Natural killer cell (primary cell): ENCODE data around the gene SPAG16. TPM values are rescaled to one million over a fixed set of nuclear protein-coding genes. Genes with fewer than 3 reads are reported as not detected.

ENCODE experiments used
- ATAC-seq, 3 donors: fragments of 150-1000 bp in 2 of 3; fragments of 200-7000 bp in 1 of 3; cut with Tn5 transposase; 1 replicate in 1 of 3; 2 replicates in 2 of 3; pipeline ENCODE4 v1.10.0; 2021; ENCODE audit warnings: mild to moderate bottlenecking in 2 of 3, moderate library complexity in 2 of 3
- DNase-seq, 2 donors: peaks; one replicate each; pipeline versions ENCODE4 v3.0.0 to v3.0.0-alpha.2; 2013 to 2021; ENCODE audit warnings: mixed read lengths in 1 of 2
- H3K27ac ChIP-seq: one replicate; pipeline ENCODE4 v1.5.1; 2013; ENCODE audit warnings: mild to moderate bottlenecking, low read length
- H3K27me3 ChIP-seq: one replicate; pipeline ENCODE4 v1.6.1; 2013; ENCODE audit warnings: low read length; ENCODE audit not compliant: control insufficient read depth, insufficient read depth
- H3K36me3 ChIP-seq: one replicate; pipeline ENCODE4 v1.6.1; 2013; ENCODE audit warnings: low read length; ENCODE audit not compliant: control insufficient read depth, insufficient read depth
- H3K4me1 ChIP-seq: one replicate; pipeline ENCODE4 v1.6.1; 2013; ENCODE audit warnings: low read length; ENCODE audit not compliant: control insufficient read depth, insufficient read depth
- H3K4me3 ChIP-seq: one replicate; pipeline ENCODE4 v1.5.1; 2013; ENCODE audit warnings: low read length
- H3K9me3 ChIP-seq: one replicate; pipeline ENCODE4 v1.6.1; 2013; ENCODE audit warnings: low read length; ENCODE audit not compliant: control insufficient read depth, insufficient read depth
- H3K27ac Mint-ChIP-seq, 2 donors: one replicate each; pipeline ENCODE4 v1.8.0; 2022; ENCODE audit warnings: mild to moderate bottlenecking in 2 of 2, mixed read lengths in 2 of 2, moderate library complexity in 1 of 2
- H3K27me3 Mint-ChIP-seq, 2 donors: one replicate each; pipeline ENCODE4 v1.8.0; 2022; ENCODE audit warnings: low read depth in 2 of 2, mixed read lengths in 2 of 2
- H3K36me3 Mint-ChIP-seq: one replicate; pipeline ENCODE4 v1.8.0; 2022; ENCODE audit warnings: mixed read lengths
- H3K4me1 Mint-ChIP-seq, 2 donors: one replicate each; pipeline ENCODE4 v1.8.0; 2022; ENCODE audit warnings: mixed read lengths in 2 of 2
- H3K4me3 Mint-ChIP-seq: one replicate; pipeline ENCODE4 v1.8.0; 2022; ENCODE audit warnings: mild to moderate bottlenecking, moderate library complexity, mixed read lengths
- H3K9me3 Mint-ChIP-seq, 2 donors: one replicate each; pipeline ENCODE4 v1.8.0; 2022; ENCODE audit warnings: mixed read lengths in 2 of 2
- WGBS: methylation state at CpG from one replicate; pipeline ENCODE4 v1.1.7; 2013; ENCODE audit warnings: missing lambda C conversion rate; ENCODE audit not compliant: insufficient coverage; 5-methylcytosine and 5-hydroxymethylcytosine counted together
- intact Hi-C: fragments of 100-400 bp; cut with micrococcal nuclease; formaldehyde crosslinking; loops from one replicate; pipeline ENCODE4 v1.14.2; 2022
- total RNA-seq, 4 donors: library from RNA; stranded (reverse); fragments of 120-200 nt in 1 of 4; gene quantifications; one replicate each; pipeline versions ENCODE4 v1.2.3 to v1.2.4, GENCODE V29; 2013 to 2022
- TF ChIP-seq, protein P1 (sequence below): fragments of 200-600 bp; IDR thresholded peaks from one replicate; pipeline ENCODE4 v1.8.0; 2022; ENCODE audit warnings: antibody characterized with exemption

The SPAG16 gene
- total RNA-seq, 3 donors from 2014 or later (not counting 1 experiment from before 2014, with no cell fraction given): 3.5 to 5.8 (median 4.0) TPM

DNA sequence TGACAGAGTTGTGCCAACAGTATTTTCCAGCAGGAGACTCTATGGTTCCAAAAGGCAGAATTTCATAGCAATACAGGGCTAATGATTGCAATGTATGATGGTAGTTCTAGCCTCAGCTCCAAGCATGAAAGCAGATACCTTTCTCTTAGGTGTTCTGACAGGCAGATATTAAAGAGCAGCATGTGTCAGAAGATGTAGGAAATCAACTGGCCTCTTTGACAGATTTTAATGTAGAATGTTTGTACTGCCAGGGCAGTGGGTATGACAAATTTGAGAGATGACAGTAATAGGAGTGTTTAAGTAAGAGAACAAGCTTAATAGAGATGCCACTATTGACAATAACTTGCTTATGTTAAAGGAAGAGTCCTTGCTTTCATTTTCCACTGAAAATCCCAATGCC lies 1105.1 kb downstream of the SPAG16 start:
- H3K9me3 ChIP-seq: peaks cover 2% of the 10 kb centered on the region
- H3K4me3 ChIP-seq: no peak overlapping the region
- DNase-seq (no peak), ATAC-seq (no peak)
- no peak overlapping the region for H3K27ac ChIP-seq
- TF ChIP-seq, protein P1, sequence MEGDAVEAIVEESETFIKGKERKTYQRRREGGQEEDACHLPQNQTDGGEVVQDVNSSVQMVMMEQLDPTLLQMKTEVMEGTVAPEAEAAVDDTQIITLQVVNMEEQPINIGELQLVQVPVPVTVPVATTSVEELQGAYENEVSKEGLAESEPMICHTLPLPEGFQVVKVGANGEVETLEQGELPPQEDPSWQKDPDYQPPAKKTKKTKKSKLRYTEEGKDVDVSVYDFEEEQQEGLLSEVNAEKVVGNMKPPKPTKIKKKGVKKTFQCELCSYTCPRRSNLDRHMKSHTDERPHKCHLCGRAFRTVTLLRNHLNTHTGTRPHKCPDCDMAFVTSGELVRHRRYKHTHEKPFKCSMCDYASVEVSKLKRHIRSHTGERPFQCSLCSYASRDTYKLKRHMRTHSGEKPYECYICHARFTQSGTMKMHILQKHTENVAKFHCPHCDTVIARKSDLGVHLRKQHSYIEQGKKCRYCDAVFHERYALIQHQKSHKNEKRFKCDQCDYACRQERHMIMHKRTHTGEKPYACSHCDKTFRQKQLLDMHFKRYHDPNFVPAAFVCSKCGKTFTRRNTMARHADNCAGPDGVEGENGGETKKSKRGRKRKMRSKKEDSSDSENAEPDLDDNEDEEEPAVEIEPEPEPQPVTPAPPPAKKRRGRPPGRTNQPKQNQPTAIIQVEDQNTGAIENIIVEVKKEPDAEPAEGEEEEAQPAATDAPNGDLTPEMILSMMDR: no peak
- H3K36me3 Mint-ChIP-seq: no peaks in the 10 kb centered on the region
- no peak overlapping the region for H3K27ac Mint-ChIP-seq
- H3K9me3 Mint-ChIP-seq: peaks cover 4 to 5% of the 10 kb centered on the region in 2 donors
- no peaks in the 10 kb centered on the region for H3K36me3 ChIP-seq
- H3K4me1 ChIP-seq: no peaks in the 10 kb centered on the region
- H3K4me3 Mint-ChIP-seq: no peak overlapping the region
- H3K27me3 Mint-ChIP-seq: no peaks in the 10 kb centered on the region
- intact Hi-C loops: no loop called here
- no peaks in the 10 kb centered on the region for H3K27me3 ChIP-seq
- no peaks in the 10 kb centered on the region for H3K4me1 Mint-ChIP-seq

DNA sequence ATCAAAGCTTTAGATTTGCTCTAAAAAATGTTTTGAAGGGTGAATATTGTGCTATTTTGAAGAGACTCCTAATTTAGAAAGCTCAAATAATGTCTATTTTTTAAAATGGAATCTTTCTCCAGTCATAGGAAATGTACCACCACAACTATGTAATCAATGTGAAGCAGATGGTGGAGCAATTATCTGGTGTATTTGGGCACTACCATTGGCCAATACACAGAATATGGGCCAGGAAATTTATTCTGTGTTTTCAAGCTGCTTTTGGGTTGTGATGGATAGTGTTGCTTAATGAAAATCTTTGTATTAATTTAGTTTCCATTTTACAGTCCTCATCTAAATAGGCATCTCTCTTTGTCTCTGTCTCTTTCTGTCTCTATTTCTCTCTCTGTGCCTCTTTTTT lies 1109.5 kb downstream of the SPAG16 start:
- ATAC-seq (no peak), DNase-seq (no peak)
- H3K27me3 ChIP-seq: no peaks in the 10 kb centered on the region
- TF ChIP-seq, protein P1: no peak
- H3K9me3 ChIP-seq: no peaks in the 10 kb centered on the region
- no peak overlapping the region for H3K27ac Mint-ChIP-seq
- intact Hi-C loops: no loop called here
- H3K4me1 Mint-ChIP-seq: no peaks in the 10 kb centered on the region
- no peaks in the 10 kb centered on the region for H3K27me3 Mint-ChIP-seq
- no peak overlapping the region for H3K4me3 Mint-ChIP-seq
- H3K4me3 ChIP-seq: no peak overlapping the region
- peaks cover 7 to 11% of the 10 kb centered on the region in 2 donors for H3K9me3 Mint-ChIP-seq
- H3K36me3 Mint-ChIP-seq: no peaks in the 10 kb centered on the region
- no peaks in the 10 kb centered on the region for H3K4me1 ChIP-seq
- no peak overlapping the region for H3K27ac ChIP-seq
- no peaks in the 10 kb centered on the region for H3K36me3 ChIP-seq

DNA sequence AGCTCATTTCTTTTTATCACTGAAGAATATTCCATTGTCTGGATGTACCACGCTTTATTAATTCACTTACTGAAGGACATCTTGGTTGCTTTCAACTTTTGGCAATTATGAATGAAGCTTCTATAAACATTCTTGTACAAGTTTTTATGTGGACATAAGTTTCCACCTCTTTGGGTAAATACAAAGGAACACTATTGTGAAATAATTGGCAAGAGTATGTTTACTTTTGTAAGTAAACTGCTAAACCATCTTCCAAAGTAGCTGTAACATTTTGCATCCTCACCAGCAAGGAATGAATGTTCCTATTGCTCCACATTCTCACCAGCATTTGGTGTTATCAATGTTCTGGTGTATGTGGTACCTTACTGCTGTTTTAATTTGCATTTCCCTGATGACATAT lies 1110.8 kb downstream of the SPAG16 start:
- no peaks in the 10 kb centered on the region for H3K4me1 Mint-ChIP-seq
- no peaks in the 10 kb centered on the region for H3K4me1 ChIP-seq
- 100% methylated on average over 1 of the region's 1 CpG for WGBS
- TF ChIP-seq, protein P1: no peak
- peaks cover 7 to 11% of the 10 kb centered on the region in 2 donors for H3K9me3 Mint-ChIP-seq
- no peaks in the 10 kb centered on the region for H3K36me3 ChIP-seq
- no peak overlapping the region for H3K27ac ChIP-seq
- H3K27ac Mint-ChIP-seq: no peak overlapping the region
- DNase-seq (no peak), ATAC-seq (no peak)
- H3K4me3 ChIP-seq: no peak overlapping the region
- H3K27me3 Mint-ChIP-seq: no peaks in the 10 kb centered on the region
- intact Hi-C loops: no loop called here
- H3K27me3 ChIP-seq: no peaks in the 10 kb centered on the region
- no peak overlapping the region for H3K4me3 Mint-ChIP-seq
- H3K36me3 Mint-ChIP-seq: no peaks in the 10 kb centered on the region
- no peaks in the 10 kb centered on the region for H3K9me3 ChIP-seq

DNA sequence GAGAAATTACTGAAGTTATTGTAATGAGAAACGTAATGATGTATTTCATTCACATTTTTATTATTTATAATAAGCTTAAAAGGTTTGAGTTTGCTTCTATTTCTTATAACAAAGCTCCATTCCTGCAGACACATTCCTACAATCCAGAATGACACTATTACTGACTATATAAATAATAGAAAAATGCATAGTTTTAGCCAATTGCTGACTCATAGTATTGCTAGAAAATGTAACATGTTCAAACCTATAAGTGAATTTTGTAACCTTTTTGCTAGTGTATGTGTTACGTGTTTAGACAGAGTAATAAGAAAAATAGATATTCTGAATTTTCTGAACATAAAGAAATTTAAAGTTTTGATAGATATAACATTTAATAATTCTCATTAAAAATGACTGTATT lies 1117.3 kb downstream of the SPAG16 start:
- no peaks in the 10 kb centered on the region for H3K27me3 Mint-ChIP-seq
- H3K4me3 Mint-ChIP-seq: no peak overlapping the region
- Histone ChIP-seq H3K4me1 (no peaks in the 10 kb centered on the region), H3K27me3 (no peaks in the 10 kb centered on the region), H3K36me3 (no peaks in the 10 kb centered on the region), H3K9me3 (no peaks in the 10 kb centered on the region), H3K4me3 (no peak overlapping the region), H3K27ac (no peak overlapping the region)
- TF ChIP-seq, protein P1: no peak
- WGBS: no CpG with 5 or more reads among the region's 2 CpGs
- peaks cover 0 to 7% of the 10 kb centered on the region in 2 donors for H3K9me3 Mint-ChIP-seq
- ATAC-seq: no peak
- intact Hi-C loops: no loop called here
- DNase-seq: no peak
- no peaks in the 10 kb centered on the region for H3K4me1 Mint-ChIP-seq
- H3K27ac Mint-ChIP-seq: no peak overlapping the region
- H3K36me3 Mint-ChIP-seq: no peaks in the 10 kb centered on the region
